Stromal cell of bone marrow (primary cell): Measurements from ENCODE around the gene CMTR1.
"Not testable (repeated sequence)": the region's sequence is repeated elsewhere in the genome, so short reads cannot be mapped to it uniquely, and the experiment has no call there.

Source experiments
- DNase-seq: peaks from one replicate; pipeline ENCODE4 v3.0.0-alpha.2; 2012; ENCODE audit warnings: low read depth

Gene CMTR1

GRCh38 chr6:37435816-37436215, 2.8 kb downstream of the CMTR1 start:
- no peak for DNase-seq

GRCh38 chr6:37438930-37439329, 5.9 kb downstream of the CMTR1 start:
- DNase-seq, result no peak

GRCh38 chr6:37441651-37442050, 8.6 kb downstream of the CMTR1 start:
- no peak for DNase-seq

GRCh38 chr6:37442416-37443215, 9.6 kb downstream of the CMTR1 start:
- no peak for DNase-seq

- not testable (repeated sequence) for DNase-seq
Measured at GRCh38 chr6:37443216-37443542, 10.2 kb downstream of the CMTR1 start.

GRCh38 chr6:37449984-37450383, 17.0 kb downstream of the CMTR1 start:
- DNase-seq, result no peak

GRCh38 chr6:37451441-37452193, 18.6 kb downstream of the CMTR1 start:
- no peak for DNase-seq

GRCh38 chr6:37452522-37452921, 19.5 kb downstream of the CMTR1 start:
- DNase-seq, result no peak

- DNase-seq, result no peak
Measured at GRCh38 chr6:37454420-37455140, 21.6 kb downstream of the CMTR1 start.

GRCh38 chr6:37456126-37456525, 23.1 kb downstream of the CMTR1 start:
- peak; percentile 79 for DNase-seq

GRCh38 chr6:37456816-37457560, 24.0 kb downstream of the CMTR1 start:
- peak; percentile 90 for DNase-seq

GRCh38 chr6:37459981-37460800, 27.2 kb downstream of the CMTR1 start:
- no peak for DNase-seq

GRCh38 chr6:37460805-37461204, 27.8 kb downstream of the CMTR1 start:
- DNase-seq, result no peak

- DNase-seq, result no peak
Measured at GRCh38 chr6:37463110-37463509, 30.1 kb downstream of the CMTR1 start.

- DNase-seq, result no peak
Measured at GRCh38 chr6:37467718-37468117, 34.7 kb downstream of the CMTR1 start.

GRCh38 chr6:37473364-37474095, 40.5 kb downstream of the CMTR1 start:
- no peak for DNase-seq

GRCh38 chr6:37474316-37474715, 41.3 kb downstream of the CMTR1 start:
- no peak for DNase-seq

GRCh38 chr6:37477191-37477590, 44.2 kb downstream of the CMTR1 start:
- DNase-seq, result no peak

- no peak for DNase-seq
Measured at GRCh38 chr6:37477656-37478435, 44.8 kb downstream of the CMTR1 start.

GRCh38 chr6:37478827-37479226, 45.8 kb downstream of the CMTR1 start:
- no peak for DNase-seq
